Endothelial cell of hepatic sinusoid (primary cell): ENCODE results near the gene TRAF3IP3.

Experiments used
- in situ Hi-C: cut with HindIII; loops from 2 replicates; pipeline ENCODE4 v1.10.0; 2017; ENCODE audit warnings: low sequenced_read_pairs

The TRAF3IP3 gene

GRCh38 chr1:209822706-209823105, 66.9 kb downstream of the TRAF3IP3 start:
- in situ Hi-C loops, result no loop called here

- in situ Hi-C loops, result no loop called here
These were observed 67.5 kb downstream of the TRAF3IP3 start for GRCh38 chr1:209823143-209824041.

- in situ Hi-C loops, result loop anchor here (25.0 kb wide), 1 partner anchor 411 kb away; the partner anchor contains the start of gene SERTAD4
These were observed 70.0 kb downstream of the TRAF3IP3 start for GRCh38 chr1:209825591-209826434.

GRCh38 chr1:209827384-209828262, 71.8 kb downstream of the TRAF3IP3 start, which contains the start of gene UTP25:
UTP25 (plus strand) TSS chr1:209827972; CDS start chr1:209828064, 92 bp downstream.
- in situ Hi-C loops, result loop anchor here (25.0 kb wide), 1 partner anchor 410 kb away; the partner anchor contains the start of gene SERTAD4

- in situ Hi-C loops, result loop anchor here (25.0 kb wide), 1 partner anchor 408 kb away; the partner anchor contains the start of gene SERTAD4
These were observed 73.9 kb downstream of the TRAF3IP3 start for GRCh38 chr1:209829716-209830115.

- in situ Hi-C loops, result loop anchor here (25.0 kb wide), 1 partner anchor 407 kb away; the partner anchor contains the start of gene SERTAD4
These were observed 74.9 kb downstream of the TRAF3IP3 start for GRCh38 chr1:209830722-209831121.

GRCh38 chr1:209831615-209832014, 75.8 kb downstream of the TRAF3IP3 start:
- in situ Hi-C loops, result loop anchor here (25.0 kb wide), 1 partner anchor 406 kb away; the partner anchor contains the start of gene SERTAD4
